ENCODE data around the gene TMTC4. TPM values are rescaled to one million over a fixed set of nuclear protein-coding genes. Genes with fewer than 3 reads are reported as not detected.
A peak's percentile ranks its signal among the peaks of the same experiment; 100 is the strongest.
"Not testable (repeated sequence)": the region's sequence is repeated elsewhere in the genome, so short reads cannot be mapped to it uniquely, and the experiment has no call there.

TMTC4 gene
- total RNA-seq, 1 experiment from 2014 or later, result 50.1 TPM

DNA sequence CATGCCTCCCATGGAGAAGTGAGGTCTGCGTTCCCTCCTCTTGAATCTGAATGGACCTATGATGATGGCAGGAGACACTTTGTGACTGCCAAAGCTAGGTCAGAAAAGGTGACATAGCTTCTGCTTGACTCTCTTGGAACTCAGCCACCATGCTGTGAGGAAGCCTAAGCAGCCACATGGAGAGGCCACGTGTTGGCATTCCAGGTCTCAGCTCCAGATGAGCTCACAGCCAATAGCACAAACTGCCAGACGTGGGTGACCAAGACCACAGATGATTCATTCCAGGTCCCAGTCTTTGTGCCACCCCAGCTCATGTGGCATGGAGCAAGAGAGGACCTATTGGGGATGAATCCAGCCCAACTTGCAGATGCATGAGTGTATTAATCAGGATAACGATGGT lies 77.3 kb downstream of the TMTC4 start:
- DNase-seq, result no peak
- Histone ChIP-seq H3K4me3 (ENCODE audit: insufficient read depth, low read depth, low read length) (no peak overlapping the region), H3K27me3 (ENCODE audit: control insufficient read depth, insufficient read depth, low read length) (no peaks in the 10 kb centered on the region), H3K36me3 (replicated peaks; ENCODE audit: control insufficient read depth, insufficient read depth, low read length) (no peaks in the 10 kb centered on the region)

DNA sequence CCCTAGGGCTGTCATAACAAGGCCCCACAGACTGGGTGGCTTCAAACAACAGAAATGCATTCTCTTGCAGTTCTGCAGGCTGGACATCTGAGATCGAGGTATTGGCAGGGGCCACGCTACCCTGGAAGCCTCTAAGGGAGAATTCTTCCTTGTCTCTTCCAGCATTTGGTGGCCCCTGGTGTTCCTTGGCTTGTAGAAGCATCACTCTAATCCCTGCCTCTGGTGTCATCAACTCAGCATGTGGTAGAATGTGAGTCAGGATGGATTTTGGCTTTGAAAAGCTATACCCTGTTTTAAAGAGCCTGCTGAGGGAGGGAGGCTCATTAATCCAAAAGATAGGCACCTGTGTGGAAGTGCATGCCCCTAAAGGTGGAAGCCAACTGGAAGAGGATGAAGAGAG lies 78.1 kb downstream of the TMTC4 start:
- no peaks in the 10 kb centered on the region for H3K27me3 ChIP-seq (ENCODE audit: control insufficient read depth, insufficient read depth, low read length)
- DNase-seq, result no peak
- no peaks in the 10 kb centered on the region for H3K36me3 ChIP-seq (replicated peaks; ENCODE audit: control insufficient read depth, insufficient read depth, low read length)
- H3K4me3 ChIP-seq (ENCODE audit: insufficient read depth, low read depth, low read length), result no peak overlapping the region

DNA sequence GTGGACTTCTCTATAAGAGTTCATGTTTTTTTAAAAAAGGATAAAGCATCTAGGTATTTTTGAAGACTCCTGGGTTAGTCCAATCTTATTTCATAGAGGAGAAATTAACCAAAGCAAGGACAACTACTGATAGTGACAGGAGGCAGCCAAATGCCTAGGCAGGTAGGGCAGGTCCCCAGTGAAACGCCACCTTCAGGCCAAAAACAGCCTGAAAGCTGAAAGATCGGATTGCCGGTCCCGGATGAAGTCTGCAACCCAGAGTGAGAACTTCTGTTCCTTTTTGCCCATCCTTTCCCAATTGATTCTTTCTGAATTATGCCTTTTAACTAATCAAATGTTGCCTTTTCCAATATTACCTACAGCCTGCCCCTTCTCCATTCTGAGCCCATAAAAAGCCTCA lies 79.9 kb downstream of the TMTC4 start:
- peak; percentile 50 for DNase-seq
- Histone ChIP-seq H3K36me3 (replicated peaks; ENCODE audit: control insufficient read depth, insufficient read depth, low read length) (no peaks in the 10 kb centered on the region), H3K27me3 (ENCODE audit: control insufficient read depth, insufficient read depth, low read length) (no peaks in the 10 kb centered on the region), H3K4me3 (ENCODE audit: insufficient read depth, low read depth, low read length) (no peak overlapping the region)

DNA sequence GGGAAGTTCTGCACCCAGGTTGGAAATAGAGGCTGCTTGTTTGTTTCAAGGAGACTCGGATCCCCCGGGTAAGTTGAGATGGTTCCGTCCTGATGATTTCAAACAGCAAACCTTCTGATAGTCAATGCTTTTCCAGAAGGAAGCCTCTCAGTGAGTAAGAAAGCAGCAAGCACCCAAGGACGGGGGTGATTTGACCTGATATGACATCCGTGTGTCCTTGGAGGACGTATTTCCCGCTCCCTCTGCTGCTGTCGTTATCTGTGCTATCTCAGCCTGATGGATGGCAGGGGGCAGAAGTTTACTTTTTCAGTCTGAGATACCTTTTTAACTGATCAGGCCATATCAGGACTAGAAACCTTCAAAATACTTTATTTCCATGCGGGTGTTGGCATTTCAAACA lies 80.3 kb downstream of the TMTC4 start:
- Histone ChIP-seq H3K27me3 (ENCODE audit: control insufficient read depth, insufficient read depth, low read length) (no peaks in the 10 kb centered on the region), H3K4me3 (ENCODE audit: insufficient read depth, low read depth, low read length) (no peak overlapping the region), H3K36me3 (replicated peaks; ENCODE audit: control insufficient read depth, insufficient read depth, low read length) (no peaks in the 10 kb centered on the region)
- no peak for DNase-seq

DNA sequence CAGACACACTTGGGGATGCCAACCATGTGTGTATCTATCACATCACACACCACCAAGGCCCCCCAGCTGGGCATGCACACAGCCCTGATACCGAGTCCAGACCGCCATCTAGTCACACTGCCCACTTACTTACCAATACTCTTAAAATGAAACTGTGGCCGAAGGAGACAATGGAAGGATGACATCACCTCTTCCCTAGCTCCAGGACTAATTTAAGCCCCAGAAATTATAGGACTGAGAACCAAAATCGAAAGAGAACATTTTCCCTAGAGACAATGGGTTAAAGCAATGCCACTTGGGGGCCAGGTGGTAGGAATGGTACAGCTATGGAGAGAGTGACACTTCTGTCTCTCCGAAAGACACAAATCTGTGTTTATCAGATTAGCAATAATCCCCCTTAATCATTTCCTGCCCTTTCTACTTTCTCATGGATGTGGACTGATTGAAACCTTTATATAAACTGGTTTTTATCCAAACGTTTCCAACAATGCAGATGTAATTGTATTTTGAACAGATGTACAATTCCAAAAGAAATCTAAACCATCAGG lies 85.3 kb downstream of the TMTC4 start:
- Histone ChIP-seq H3K4me3 (ENCODE audit: insufficient read depth, low read depth, low read length) (no peak overlapping the region), H3K36me3 (replicated peaks; ENCODE audit: control insufficient read depth, insufficient read depth, low read length) (no peaks in the 10 kb centered on the region), H3K27me3 (ENCODE audit: control insufficient read depth, insufficient read depth, low read length) (peaks cover 3% of the 10 kb centered on the region; the same call in 1 of the 2 replicates)
- no peak for DNase-seq

DNA sequence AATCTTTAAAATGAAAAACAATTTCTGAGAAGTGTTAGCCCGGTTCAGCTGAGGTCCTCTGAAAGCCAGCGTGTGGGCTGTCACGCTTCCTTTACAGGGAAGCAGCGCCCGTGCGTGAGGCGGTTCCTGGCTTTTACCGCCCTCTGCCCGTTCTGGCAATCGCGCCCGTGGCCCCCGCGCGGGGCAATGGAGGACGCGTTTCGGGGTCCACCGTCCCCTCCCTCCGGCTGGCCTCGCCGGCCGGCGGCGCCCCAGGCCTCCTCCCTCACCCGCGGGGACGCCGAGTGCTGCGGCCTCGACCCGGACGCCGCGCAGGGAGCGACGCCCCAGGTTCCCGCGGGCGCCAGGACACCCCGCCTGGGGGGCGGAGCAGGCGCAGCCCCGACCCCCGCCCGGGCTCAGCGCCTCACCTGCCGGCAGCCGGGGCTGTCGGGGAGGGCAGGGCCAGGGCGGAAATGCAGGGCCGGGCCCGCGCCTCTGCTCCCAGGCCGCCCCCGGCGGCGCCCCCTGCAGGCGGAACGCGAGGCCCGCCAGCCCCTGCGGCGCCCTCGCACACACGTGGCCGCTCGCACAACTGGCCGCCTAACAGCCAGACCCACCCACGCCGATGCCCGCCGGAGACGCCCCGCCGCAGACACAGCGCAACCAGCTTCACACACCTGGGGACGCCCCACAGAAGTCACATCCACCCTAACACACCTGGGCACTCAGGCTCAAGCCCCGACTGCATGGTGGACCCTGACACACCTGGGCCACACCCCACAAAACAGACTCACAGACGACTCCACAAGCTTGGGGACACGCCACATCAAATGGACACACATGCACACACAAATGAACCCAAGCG lies 86.0 kb downstream of the TMTC4 start, which contains the start of gene GGACT:
TSS of gene GGACT (minus strand) at position 459 of the 847 bp plus-strand sequence. CDS start 56,198 bp downstream, outside the sequence.
- Histone ChIP-seq H3K27me3 (ENCODE audit: control insufficient read depth, insufficient read depth, low read length) (peaks cover 3% of the 10 kb centered on the region; the same call in 1 of the 2 replicates), H3K4me3 (ENCODE audit: insufficient read depth, low read depth, low read length) (peak within 1 kb of the TSS; percentile 64), H3K36me3 (replicated peaks; ENCODE audit: control insufficient read depth, insufficient read depth, low read length) (no peaks in the 10 kb centered on the region)
- DNase-seq, result peak; percentile 98

DNA sequence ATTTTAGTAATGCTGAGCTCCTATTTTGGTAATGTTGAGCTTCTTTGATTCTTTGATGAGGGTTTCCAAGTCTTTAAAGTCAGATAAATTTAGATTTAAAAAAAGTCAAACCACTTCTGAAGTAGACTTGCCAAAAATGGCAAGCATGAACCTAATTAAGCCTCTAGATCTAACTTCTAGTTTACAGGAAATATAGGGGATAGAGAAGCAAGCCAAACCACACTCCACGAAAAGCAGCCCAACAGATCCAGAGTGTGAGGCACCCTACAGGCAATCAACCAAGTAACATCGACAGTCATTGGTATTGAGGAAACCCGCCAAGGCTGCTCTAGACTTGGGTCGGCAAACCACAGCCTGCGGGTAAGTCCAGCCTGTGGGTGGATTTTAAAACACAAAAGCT lies 89.7 kb downstream of the TMTC4 start:
- no peaks in the 10 kb centered on the region for H3K36me3 ChIP-seq (replicated peaks; ENCODE audit: control insufficient read depth, insufficient read depth, low read length)
- H3K27me3 ChIP-seq (ENCODE audit: control insufficient read depth, insufficient read depth, low read length), result peaks cover 3% of the 10 kb centered on the region; the same call in 1 of the 2 replicates
- no peak for DNase-seq
- no peak overlapping the region for H3K4me3 ChIP-seq (ENCODE audit: insufficient read depth, low read depth, low read length)

DNA sequence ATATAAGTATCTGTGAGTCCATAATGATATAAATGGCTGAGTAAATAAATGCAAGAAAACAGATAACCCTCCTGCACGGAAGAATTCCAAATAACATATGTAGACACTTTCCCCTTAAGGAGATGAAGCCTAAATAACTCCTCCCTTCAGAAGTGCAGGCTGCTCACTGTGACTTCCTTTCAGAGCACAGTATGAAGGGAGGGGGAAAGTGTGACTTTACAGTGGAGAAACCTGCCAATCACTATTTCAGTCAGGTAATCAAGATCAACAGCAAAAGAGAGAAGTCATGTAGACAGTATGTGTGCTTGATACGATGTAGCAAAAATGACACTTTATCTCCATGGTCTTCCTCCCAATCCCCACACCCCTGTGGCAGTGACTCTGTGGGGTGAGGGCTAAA lies 93.1 kb downstream of the TMTC4 start:
- Histone ChIP-seq H3K36me3 (replicated peaks; ENCODE audit: control insufficient read depth, insufficient read depth, low read length) (no peaks in the 10 kb centered on the region), H3K27me3 (ENCODE audit: control insufficient read depth, insufficient read depth, low read length) (no peaks in the 10 kb centered on the region), H3K4me3 (ENCODE audit: insufficient read depth, low read depth, low read length) (no peak overlapping the region)
- DNase-seq, result no peak

DNA sequence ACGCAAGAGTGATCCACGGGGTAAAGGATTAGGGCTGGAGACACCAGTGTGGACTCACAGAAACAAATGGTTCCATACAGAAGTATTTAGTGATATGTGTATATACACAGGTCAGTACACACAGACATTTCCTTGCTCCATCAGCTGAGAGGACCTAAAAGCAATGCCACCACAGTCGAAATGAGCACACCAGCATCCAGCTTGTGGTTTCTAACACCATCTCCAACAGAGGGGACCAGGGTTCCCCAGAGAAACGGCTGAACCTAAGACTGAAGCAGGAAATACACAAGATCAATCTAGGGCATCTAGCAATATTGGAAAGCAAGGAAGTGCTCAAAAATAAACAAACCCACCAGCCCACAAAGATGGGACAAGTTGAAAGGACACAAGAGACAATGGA lies 93.6 kb downstream of the TMTC4 start:
- no peaks in the 10 kb centered on the region for H3K27me3 ChIP-seq (ENCODE audit: control insufficient read depth, insufficient read depth, low read length)
- H3K4me3 ChIP-seq (ENCODE audit: insufficient read depth, low read depth, low read length), result no peak overlapping the region
- no peak for DNase-seq
- no peaks in the 10 kb centered on the region for H3K36me3 ChIP-seq (replicated peaks; ENCODE audit: control insufficient read depth, insufficient read depth, low read length)

DNA sequence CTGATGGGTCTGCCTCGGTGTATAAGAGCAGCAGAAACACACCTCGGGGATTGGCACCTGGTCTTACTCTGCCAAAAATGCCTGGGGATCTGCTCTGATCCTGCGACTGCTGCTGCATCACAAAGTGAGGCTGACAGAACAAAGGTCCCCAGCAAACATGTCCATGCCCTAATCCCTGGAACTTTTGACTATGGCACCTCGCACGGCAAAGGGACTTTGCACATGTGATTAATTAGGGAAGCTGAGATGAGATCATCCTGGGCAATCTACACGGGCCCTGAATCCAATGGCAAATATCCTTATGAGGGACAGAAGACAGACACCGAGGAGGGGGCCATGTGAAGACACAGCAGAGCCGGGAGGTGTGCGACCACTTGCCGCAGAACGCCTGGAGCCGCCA lies 94.5 kb downstream of the TMTC4 start:
- no peaks in the 10 kb centered on the region for H3K27me3 ChIP-seq (ENCODE audit: control insufficient read depth, insufficient read depth, low read length)
- no peak for DNase-seq
- H3K4me3 ChIP-seq (ENCODE audit: insufficient read depth, low read depth, low read length), result no peak overlapping the region
- no peaks in the 10 kb centered on the region for H3K36me3 ChIP-seq (replicated peaks; ENCODE audit: control insufficient read depth, insufficient read depth, low read length)

DNA sequence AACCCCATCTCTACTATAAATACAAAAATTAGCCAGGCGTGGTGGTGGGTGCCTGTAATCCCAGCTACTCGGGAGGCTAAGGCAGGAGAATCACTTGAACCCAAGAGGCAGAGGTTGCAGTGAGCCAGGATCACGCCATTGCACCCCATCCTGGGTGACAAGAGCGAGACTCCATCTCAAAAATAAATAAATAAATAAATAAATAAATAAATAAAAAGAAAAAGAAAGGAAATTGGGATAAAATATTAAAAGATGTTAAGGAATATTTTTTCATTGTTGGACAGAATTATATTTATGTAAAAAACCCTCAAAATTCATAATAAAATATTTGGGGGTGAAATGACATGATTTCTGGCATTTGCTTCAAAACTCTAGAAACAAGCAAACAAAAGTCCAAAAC lies 97.4 kb downstream of the TMTC4 start:
- H3K27me3 ChIP-seq (ENCODE audit: control insufficient read depth, insufficient read depth, low read length); DNase-seq; H3K36me3 ChIP-seq (replicated peaks; ENCODE audit: control insufficient read depth, insufficient read depth, low read length); H3K4me3 ChIP-seq (ENCODE audit: insufficient read depth, low read depth, low read length): not testable (repeated sequence)

DNA sequence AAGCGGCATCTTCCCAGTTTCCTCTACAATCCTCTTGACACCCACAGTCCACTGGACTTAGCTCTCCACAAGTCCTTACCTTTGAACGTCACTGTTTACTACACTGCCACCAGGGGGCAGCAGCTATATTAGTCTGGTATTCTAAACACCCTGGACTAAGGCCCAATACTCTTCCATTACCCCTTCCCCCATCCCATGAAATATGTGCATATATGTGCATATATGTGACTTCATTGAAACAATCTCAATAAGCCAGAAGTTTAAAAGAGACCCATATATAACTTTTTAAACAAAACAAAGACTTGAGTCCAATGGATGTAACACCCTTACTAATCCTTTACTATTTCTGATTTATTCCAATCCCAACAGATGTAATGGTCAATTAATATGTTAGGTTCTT lies 101.5 kb downstream of the TMTC4 start:
- no peak overlapping the region for H3K4me3 ChIP-seq (ENCODE audit: insufficient read depth, low read depth, low read length)
- DNase-seq, result peak; percentile 74
- no peaks in the 10 kb centered on the region for H3K27me3 ChIP-seq (ENCODE audit: control insufficient read depth, insufficient read depth, low read length)
- H3K36me3 ChIP-seq (replicated peaks; ENCODE audit: control insufficient read depth, insufficient read depth, low read length), result no peaks in the 10 kb centered on the region

DNA sequence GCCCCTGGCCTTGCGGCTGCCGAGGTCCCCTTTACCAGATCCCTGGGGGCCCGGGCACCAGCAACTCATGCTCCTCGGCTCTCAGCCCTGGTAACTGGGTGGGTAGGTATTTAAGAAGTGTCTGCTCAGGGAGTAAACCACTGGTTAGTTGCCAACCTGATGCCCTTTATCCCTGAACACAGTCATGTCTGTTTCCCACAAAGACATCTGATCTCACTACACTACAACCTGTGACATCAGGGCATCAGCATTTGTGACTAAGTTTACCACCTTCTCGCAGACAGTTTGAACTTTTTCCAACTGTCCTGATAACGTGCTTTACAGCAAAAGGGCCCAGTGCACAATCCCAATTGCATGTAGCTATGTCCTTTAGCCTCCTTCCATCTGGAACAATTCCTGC lies 108.1 kb downstream of the TMTC4 start:
- no peaks in the 10 kb centered on the region for H3K36me3 ChIP-seq (replicated peaks; ENCODE audit: control insufficient read depth, insufficient read depth, low read length)
- no peaks in the 10 kb centered on the region for H3K27me3 ChIP-seq (ENCODE audit: control insufficient read depth, insufficient read depth, low read length)
- H3K4me3 ChIP-seq (ENCODE audit: insufficient read depth, low read depth, low read length), result no peak overlapping the region
- DNase-seq, result no peak

DNA sequence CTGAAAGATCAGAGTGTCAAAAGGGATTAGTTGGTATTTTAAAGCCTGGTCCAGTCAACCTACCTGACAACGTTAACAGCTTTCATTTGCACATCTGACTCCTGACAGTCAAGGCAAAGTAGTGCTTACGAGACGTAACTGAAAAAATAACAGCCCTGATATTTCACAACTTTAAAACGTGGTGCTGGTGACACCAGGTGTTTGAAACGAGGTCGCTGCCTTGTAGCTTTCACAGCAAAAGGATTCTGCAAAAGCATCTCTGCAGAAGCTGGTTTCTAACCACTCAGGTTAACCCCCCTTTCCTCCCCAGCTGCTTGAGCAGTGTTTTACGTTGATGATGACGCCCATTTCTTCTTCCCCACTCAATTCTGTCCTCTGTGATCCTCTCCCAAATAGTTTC lies 109.3 kb downstream of the TMTC4 start:
- H3K27me3 ChIP-seq (ENCODE audit: control insufficient read depth, insufficient read depth, low read length), result no peaks in the 10 kb centered on the region
- H3K4me3 ChIP-seq (ENCODE audit: insufficient read depth, low read depth, low read length), result no peak overlapping the region
- no peaks in the 10 kb centered on the region for H3K36me3 ChIP-seq (replicated peaks; ENCODE audit: control insufficient read depth, insufficient read depth, low read length)
- DNase-seq, result peak; percentile 43

DNA sequence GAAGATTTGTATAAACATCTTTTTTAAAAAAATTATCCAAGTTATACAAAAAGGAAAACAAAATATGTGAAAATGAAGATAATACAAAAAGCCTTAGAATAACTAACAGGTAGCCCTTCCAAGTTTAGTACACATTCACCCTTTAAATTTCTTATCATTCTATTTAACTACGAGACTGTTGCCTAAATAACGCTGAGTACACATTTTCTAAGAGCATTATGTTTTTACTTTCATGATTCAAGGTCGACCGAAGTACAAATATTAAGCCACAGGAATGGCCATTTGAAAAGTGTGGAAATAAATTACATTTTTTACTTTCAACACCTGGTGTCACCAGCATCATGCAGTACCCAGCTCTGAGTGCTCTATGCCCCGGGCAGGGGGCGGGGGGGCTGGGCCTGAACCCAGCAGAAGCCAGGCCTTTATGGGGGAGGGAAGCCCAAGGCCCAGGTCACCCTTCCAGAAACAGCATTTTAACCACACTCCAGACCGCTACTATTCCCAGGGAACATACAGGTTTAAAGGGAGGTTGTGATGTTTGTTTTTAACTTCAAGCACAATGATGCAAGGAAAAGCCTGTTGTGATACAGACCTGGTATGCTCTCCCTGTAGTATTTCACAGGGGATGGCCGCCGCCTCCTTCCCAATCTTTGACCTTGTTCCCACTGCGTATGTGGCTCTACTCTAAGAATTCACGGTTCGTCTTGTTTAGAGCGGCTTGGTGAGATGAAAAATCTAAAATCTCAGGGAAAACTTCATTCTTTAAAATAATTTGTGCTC lies 110.0 kb downstream of the TMTC4 start:
- Histone ChIP-seq H3K27me3 (ENCODE audit: control insufficient read depth, insufficient read depth, low read length) (no peaks in the 10 kb centered on the region), H3K36me3 (replicated peaks; ENCODE audit: control insufficient read depth, insufficient read depth, low read length) (no peaks in the 10 kb centered on the region), H3K4me3 (ENCODE audit: insufficient read depth, low read depth, low read length) (no peak overlapping the region)
- peak; percentile 82 for DNase-seq
